GM19240 (cell line): ENCODE data around the gene HS6ST2.
"Not testable (repeated sequence)": the region's sequence is repeated elsewhere in the genome, so short reads cannot be mapped to it uniquely, and the experiment has no call there.

Source experiments
- DNase-seq: peaks from one replicate; pipeline ENCODE4 v3.0.0; 2011; ENCODE audit warnings: low spot score; ENCODE audit not compliant: insufficient read length

The HS6ST2 gene

GRCh38 chrX:132958091-132958703 is at the start of gene HS6ST2:
Gene HS6ST2, minus strand, starts transcription at chrX:132958629.
- DNase-seq: no peak

DNA sequence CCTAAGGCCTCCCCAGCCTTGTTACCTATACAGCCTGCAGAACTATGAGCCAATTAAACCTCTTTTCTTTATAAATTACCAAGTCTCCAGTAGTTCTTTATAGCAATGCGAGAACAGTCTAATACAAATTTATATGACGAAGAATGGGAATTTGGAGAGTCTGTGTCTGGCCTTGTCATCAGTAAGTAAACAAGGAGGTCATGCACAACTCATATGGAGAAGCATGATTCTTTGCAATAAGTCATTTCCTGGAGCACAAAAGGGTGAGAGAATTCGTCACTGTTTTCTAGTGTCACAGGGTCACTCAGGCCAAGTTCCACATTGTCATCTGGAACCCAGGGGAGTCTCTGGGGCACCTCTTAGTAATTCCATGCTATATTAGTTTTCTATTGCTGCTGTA is 49.0 kb upstream of the HS6ST2 start:
- no peak for DNase-seq

- no peak for DNase-seq
Measured at GRCh38 chrX:133005616-133006015, 47.2 kb upstream of the HS6ST2 start.

GRCh38 chrX:133005042-133005441 is 46.6 kb upstream of the HS6ST2 start:
- peak; percentile 3 for DNase-seq

DNA sequence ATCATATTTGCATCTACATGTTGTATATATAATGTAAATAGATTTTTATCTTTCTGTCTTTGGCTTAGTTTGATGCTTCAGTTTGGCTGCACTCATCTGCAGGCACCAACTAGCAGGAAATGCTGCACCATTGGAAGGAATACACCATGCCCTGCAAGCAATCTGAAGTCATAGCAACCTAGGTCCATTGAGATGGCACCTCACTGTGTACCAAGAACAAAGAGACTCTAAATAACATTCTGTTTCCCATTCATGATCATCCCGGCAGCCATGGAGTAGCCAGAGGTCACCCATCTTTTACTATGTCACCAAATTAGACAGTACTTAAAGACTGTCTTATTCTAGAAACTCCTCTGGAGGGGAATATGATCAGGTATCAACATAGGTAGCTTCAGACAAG is 40.8 kb upstream of the HS6ST2 start:
- DNase-seq: no peak

DNA sequence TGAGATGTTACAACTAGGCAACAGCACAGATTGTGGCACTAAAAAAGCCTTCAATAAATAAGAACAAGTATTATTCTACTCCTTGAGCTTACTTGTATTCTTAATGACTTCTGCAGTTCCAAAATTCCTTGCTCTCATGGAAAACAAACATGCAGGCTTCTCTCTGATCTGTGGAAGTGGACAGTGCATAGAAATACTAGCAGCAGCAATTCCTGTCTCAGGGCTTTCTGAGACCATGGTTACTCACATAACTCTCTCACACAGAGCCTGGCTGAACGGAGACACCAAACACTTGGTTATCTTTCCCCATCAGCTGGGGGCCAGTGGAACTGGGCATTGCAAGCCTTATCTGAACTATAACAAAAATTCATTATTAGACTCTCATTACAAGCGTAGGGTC is 32.4 kb upstream of the HS6ST2 start:
- no peak for DNase-seq

- no peak for DNase-seq
Measured at GRCh38 chrX:132986556-132986955, 28.1 kb upstream of the HS6ST2 start.

- DNase-seq: no peak
Measured at GRCh38 chrX:132984058-132984650, 25.7 kb upstream of the HS6ST2 start.

DNA sequence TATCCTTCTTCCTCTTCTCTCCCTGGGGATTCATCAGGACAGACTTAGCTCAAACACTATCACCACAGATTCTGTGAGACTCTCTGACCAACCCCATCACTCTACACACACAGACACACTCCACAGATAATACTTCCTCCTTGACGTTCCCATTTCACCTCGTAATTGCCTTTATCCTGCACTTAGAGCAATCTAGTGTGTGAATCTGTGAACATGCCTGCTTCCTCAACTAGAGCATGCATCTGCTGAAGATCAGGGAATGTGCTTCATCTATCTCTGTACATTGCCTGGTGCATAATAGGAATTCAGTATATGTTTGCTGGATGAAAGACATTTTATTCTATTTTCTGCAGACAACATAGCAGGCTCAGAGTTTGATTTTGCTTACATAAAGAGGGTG is 25.1 kb upstream of the HS6ST2 start:
- no peak for DNase-seq

DNA sequence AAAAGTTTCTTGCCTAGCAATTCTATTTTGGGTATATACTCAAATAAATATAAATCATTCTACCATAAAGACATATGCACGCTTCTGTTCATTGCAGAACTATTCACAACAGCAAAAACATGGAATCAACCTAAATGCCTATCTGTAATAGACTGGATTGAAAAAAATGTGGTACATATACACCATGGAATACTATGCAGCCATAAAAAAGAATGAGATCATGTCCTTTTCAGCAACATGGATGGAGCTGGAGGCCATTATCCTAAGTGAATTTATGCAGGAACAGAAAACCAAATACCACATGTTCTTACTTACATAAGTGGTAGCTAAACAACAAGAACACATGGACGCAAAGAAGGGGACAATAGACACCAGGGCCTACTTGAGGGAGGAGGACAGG is 21.6 kb upstream of the HS6ST2 start:
- DNase-seq: not testable (repeated sequence)

- DNase-seq: no peak
Measured at GRCh38 chrX:132968296-132968949, 10.0 kb upstream of the HS6ST2 start.

DNA sequence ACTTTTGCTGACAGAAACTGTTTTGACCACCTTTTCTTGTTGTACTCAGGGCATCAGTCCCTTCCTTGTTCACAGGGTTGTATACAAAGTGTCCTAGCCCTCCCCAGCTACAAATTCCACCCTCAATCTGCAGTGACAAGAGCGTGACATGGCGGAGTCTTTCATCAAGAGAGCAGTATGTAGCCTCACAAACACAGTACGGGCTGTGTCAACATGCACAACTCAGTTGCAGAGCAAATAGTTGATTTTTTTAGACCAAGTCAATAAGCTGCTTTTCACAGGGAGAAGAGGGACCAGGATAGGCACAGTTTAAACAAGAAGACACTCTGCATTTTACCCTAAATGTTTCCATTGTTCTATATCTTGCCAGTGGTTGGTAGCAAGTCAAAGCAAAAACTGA is 8.6 kb upstream of the HS6ST2 start:
- DNase-seq: no peak

DNA sequence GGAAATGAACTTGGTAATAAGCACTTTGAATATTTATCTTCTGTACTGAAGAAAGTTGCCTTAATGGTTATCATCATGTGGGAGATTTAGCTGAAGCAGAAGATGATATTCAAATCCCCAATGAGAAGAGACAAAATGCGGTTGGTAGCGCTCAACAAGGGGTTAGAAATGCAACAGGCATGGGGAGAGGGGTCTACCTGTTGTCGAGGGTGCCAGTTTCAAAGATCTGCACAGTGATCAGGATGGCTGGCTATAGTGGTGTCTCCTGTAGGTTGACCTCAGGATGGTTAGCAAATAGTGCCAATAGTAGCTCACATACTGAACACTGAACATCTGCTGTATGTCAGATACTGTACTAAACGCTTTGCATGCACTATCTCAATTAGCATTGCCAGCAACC is 7.0 kb upstream of the HS6ST2 start:
- no peak for DNase-seq

GRCh38 chrX:132961511-132961910 is 3.1 kb upstream of the HS6ST2 start:
- DNase-seq: no peak

DNA sequence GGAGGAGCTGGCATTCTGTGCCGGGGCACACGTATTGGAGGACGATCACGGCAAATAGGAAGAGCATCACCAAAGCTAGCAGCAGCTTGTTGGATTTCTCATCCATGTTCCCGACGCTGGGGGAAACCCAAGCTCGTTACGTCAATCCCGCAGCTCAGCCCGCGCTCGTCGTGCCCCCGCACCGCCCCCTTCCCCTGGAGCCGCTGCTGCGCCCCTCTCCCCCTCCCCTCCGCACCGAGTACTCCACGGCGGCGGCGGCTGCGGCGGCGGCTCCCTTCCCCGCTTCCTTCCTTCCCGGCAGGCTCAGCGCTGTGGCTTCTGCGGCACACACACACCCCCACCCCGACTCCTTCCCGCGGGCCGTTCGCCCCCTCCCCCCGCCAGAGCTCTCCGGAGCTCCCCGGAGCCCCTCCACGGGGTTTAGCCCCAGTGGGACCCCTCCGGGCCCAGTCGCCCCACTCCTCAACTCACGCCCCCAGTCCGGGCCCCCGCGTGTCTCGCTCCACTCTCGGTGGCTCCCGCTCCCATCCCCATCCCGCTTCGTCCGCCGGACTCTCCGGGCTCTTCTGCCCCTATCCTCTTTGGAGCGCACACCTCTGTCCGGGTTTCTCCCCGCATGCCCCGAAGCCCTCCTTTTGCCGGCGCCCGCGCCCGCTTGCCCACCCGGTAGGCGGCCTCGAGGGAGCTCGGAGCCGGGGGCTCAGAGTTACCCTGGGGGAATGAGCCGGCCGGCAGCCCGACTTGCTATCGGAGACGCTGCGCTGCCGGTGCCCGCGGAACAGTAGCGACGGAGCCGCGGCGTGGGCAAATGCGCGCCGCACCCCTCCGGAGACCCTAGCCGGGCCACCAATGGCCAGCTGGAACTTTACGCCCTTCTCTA is 978 bp downstream of the HS6ST2 start:
- no peak for DNase-seq

GRCh38 chrX:132956421-132957210 is 1.8 kb downstream of the HS6ST2 start:
- no peak for DNase-seq

GRCh38 chrX:132955690-132956089 is 2.7 kb downstream of the HS6ST2 start:
- DNase-seq: no peak

DNA sequence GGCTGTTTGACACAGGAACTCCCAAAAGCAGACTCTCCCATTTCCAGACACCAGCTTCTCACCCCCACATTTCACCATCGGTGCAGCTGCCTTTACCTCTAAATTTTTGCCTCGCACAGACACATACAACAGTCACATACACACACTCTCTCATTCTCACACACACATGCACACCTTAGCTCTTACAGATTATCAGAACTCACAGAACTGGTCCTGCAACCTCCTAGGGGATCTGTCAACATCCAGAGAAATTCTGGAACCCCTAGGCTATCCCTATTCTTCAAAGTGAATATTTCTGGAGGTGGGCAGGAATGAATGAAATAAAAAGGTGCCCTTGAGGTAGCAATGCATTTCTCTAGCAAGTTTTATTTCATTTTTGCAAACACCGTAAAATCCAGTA is 4.1 kb downstream of the HS6ST2 start:
- no peak for DNase-seq

DNA sequence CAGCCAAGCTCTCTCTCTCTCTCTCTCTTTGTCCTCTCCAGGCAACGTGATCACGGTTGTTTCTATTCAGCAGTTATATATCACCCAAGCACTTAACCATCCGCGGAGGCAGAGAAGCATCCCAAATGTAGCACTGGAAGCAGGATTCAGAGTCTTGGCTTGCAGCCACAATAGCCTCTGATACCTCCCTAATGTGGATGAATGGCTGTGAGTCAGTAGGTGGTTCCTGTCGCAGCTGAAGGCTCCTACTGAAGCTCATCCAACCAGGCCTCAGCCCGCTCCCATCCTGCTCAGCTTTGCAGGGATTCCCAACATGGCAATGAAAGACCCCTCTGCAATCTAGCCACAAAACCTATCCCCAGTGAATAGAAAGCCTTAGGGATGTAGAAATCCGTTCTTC is 5.1 kb downstream of the HS6ST2 start:
- DNase-seq: no peak

- no peak for DNase-seq
Measured at GRCh38 chrX:132948648-132949260, 9.7 kb downstream of the HS6ST2 start.
